Fibroblast of upper back skin (primary cell): ENCODE data around the gene LIPM.

ENCODE experiments used
- DNase-seq: peaks from one replicate; pipeline ENCODE4 v3.0.0-alpha.2; 2013

Gene LIPM

DNA sequence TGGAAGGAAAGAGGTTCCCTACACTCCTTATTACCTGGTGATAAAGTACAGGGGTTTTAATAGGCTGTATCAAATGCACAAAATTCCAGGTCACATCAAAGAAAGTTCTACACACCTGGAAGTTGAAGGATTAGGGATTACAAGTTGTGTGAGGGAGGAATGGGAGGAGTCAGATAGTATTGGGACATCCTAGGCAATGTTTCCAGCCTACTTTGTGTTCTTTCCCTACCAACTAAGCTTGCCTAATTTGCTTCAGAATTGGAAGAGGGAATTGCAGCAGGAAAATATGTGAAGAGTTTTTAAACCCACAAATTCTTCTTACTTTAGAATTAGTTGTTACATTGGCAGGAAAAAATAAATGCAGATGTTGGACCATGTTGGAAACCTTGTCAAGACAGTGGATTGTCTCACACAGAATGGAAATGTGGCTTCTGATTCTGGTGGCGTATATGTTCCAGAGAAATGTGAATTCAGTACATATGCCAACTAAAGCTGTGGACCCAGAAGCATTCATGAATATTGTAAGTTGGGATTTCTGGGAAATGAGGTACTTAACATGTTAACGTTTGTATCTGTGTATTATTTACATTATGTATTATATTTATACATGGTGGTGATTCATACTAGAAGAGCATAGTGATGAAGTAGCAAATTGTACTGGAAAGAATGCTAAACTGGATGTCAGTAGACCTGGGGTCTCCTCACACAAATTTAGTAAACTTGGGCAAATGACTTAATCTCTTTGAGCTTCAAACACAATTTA, at the start of gene LIPM:
LIPM (plus strand) TSS at position 208 of the 763 bp plus-strand sequence; CDS start at position 375, 167 bp downstream.
- DNase-seq, result no peak

DNA sequence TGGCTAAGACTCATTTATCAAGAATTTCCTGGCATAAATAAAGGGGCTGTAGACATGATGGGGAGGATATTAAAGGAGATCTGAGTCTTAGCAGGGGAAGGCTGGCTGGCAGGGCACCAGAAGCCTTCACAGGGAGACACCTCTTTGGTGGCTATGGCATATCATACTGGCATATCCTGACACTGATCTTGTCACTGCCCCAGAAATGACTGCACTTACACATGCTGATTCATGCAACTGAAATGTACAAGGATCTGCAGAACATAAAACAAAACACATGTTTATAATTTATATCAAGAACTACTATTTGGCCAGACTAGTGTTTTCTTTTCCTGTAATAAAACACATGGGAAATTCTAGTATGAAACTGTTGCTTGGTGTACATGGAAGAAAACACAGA, 48.2 kb upstream of the LIPM start:
- DNase-seq, result peak; percentile 76

- DNase-seq, result no peak
Measured at GRCh38 chr10:88755753-88756152, 46.8 kb upstream of the LIPM start.

- DNase-seq, result no peak
Measured at GRCh38 chr10:88756660-88757059, 45.9 kb upstream of the LIPM start.

- no peak for DNase-seq
Measured at GRCh38 chr10:88759366-88760101, 43.0 kb upstream of the LIPM start, which contains the start of gene LIPN. Gene LIPN, plus strand, starts transcription at chr10:88760020. Its CDS starts 1,386 bp downstream, at chr10:88761406.

- no peak for DNase-seq
Measured at GRCh38 chr10:88762906-88763305, 39.6 kb upstream of the LIPM start.

GRCh38 chr10:88763441-88763840, 39.1 kb upstream of the LIPM start:
- no peak for DNase-seq

DNA sequence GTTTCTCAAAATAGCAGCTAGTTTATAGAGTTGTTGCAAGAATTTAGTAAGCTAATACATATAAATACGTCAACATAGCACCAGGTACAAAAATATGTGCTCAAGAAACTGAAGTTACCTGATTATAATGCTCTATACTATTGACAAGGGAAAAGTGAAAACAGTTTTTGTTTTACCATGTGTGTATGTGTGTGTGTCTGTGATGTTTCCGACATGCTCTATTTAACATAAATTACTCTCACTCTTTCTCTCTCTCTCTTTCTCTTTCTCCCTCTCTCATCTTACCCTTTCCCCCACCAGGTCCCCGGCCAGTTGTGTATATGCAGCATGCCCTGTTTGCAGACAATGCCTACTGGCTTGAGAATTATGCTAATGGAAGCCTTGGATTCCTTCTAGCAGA, 38.4 kb upstream of the LIPM start:
- no peak for DNase-seq

DNA sequence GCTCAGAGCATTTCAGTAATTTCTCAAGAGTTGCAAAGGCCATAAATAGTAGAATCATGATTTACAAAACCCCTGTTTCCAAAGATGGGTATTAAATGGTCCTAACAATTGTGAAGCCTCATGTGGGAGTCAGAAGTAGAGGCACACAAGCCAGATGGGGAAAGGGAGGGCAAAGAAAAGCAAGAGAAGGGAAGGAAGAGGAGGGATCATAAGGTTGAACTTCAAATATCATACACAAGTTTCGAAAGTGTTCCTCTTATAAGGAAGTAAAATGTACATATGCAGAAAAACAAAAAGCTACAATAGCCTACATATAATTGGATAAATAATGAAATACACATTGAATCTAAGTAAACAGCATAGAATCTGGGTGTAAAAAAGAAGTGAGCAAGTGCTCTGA, 36.7 kb upstream of the LIPM start:
- DNase-seq, result no peak

DNA sequence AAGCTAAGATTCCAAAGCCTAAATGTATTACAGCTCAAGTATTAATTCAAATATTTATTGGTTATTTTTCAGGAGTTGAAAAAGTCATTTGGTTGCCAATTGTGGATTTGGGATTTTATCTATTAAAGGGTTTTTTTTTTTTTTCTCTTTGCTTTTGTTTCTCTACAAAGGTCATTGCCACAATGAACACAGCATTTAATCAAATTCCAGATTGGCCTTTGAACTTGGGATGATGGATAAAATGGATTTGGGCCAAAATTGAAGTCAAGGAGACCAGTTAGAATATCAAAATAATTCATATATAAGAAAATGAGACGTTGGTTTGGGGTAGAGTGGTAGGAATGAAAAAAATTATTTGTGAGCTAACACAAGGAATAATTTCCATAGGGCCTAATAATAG, 33.1 kb upstream of the LIPM start:
- DNase-seq, result no peak

- DNase-seq, result no peak
Measured at GRCh38 chr10:88781206-88781605, 21.3 kb upstream of the LIPM start.

DNA sequence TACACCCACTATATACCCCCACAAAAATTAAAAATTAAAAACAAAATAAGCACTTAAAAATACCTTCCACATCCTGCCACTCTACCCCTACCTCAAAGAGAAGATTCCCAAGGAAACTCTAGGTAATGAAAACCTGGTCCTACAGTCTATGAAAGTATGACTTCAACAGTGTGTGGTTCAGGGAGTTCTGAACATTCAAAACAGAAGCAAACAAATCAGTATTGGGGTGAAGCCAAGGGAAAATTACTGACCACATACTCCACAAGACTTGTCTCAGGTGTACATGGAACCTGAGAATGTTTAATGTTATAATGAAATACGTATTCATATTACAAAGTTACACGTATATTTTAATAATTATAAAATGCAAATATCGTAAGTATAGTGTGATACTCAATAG, 20.3 kb upstream of the LIPM start:
- DNase-seq, result no peak

GRCh38 chr10:88783724-88784123, 18.8 kb upstream of the LIPM start:
- DNase-seq, result peak; percentile 39

DNA sequence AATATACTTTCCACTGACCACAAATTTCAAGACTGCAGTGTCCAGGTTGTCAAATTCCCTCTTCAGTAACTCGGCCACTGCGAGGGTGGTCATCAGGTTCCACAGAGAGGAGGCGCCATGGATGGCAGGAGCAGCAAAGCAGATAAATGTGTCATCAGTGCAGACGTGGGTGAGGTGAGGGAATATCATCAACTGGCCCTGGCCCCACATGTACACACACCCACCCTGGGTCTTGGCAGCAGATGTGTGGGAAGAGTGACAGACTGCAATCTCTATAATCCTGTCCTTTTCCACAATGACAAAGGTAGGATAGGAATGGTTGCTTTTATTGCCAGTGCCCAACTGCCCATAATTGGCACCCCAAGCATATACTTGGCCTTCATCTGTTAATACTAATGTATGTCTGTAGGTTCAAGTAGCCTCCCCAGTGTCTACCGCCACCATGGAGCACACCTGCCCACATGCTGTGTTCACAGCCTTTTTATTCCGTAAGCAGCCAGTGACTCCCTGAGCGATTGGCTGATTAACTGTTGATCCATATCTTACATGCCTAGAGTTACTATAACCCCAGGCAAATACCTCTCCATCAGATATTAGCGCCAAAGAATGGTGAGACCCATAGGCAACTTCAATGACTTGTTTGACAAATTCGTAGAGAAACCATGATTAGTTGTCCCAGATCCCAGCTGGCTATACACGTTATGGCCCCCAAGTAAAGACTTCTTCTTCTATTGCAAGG, 16.3 kb upstream of the LIPM start:
- DNase-seq, result no peak

DNA sequence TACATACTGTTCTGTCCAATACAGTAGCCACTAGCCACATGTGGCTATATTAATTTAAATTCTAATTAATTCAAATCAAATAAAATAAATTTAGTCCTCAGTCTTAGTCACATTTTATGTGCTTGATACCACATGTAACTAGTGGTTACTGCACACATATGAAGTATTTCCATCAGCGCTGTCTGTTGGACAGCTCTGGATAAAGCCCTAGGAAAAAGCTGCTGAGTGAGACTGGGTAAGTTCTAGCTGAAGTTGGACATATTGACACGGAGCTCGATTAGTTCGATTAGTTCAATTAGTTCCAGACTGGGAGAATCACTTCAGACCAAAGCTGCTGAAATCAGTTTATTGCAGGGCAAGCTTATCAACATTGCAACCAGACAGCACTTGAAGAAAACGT, 15.1 kb upstream of the LIPM start:
- DNase-seq, result no peak

- DNase-seq, result no peak
Measured at GRCh38 chr10:88788924-88789323, 13.6 kb upstream of the LIPM start.

- peak; percentile 24 for DNase-seq
Measured at GRCh38 chr10:88791924-88792323, 10.6 kb upstream of the LIPM start.

DNA sequence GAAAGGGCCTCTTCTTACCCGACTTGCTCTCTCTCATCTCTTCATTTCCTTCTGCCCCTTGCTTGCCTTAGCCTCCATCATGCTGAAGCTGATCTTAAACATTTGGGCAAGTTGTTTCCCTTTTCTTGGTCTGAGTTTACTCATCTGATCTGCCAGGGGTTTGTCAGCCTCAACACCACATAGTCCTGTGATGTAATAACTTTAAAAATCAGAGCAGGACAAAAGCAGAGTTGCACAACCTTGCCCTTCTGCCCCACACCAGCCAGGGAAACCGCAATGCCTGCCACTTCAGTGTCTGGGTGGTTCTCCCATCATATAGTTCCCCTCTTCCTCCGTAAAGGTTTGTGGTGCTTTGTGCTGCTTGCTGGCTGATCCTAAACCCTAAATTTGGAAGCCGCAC, 9.9 kb upstream of the LIPM start:
- DNase-seq, result no peak

- peak; percentile 65 for DNase-seq
Measured at GRCh38 chr10:88793712-88794299, 8.7 kb upstream of the LIPM start.

DNA sequence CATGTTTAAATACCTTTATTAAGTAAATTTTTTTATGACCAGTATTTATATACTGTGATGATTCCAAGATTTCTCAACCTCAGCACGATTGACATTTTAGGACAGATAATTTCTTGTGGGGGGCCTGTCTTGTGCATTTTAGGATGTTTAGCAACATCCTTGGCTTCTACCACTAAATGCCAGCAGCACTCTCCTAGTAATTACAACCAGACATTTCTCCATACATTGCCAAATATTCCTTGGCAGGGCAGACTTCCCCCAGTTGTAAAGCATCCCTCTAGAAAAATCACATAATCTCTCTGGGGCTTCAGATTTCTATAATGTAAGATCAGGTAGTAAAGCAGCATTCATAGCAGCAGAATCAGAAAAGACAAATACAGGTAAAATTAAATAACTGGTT, 7.8 kb upstream of the LIPM start:
- peak; percentile 58 for DNase-seq

GRCh38 chr10:88800152-88801125, 2.1 kb upstream of the LIPM start:
- peak; percentile 65 for DNase-seq

DNA sequence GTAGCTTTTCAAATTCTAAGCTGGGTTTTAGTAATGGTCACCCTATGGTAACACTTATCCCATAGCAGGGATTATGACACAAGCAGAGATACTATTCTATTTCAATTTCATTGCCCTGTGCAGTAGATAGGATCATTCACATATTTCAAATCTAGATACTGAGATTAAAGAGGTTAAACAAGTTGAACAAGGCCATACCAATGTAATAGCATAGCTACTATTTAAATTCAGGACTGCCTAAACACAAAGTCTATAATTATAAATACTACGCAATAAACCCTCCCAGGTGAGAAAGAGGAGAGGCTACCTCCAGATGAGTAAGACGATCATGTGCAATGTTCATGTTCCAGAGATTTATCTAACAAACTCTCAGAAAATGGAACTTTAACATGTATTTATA, 1.1 kb downstream of the LIPM start:
- no peak for DNase-seq
